Activated CD4-positive, CD25-positive, alpha-beta regulatory T cell treated with anti-CD3 and anti-CD28 coated beads, Interleukin-2, amount 50 U/mL, for 16 hours (primary cell): ENCODE measurements around the gene SLC35D3.
"Not testable (repeated sequence)": the region's sequence is repeated elsewhere in the genome, so short reads cannot be mapped to it uniquely, and the experiment has no call there.

ENCODE experiments used
- DNase-seq: peaks from one replicate; pipeline ENCODE4 v3.0.0-alpha.2; 2020; ENCODE audit warnings: low read depth, low spot score

Gene SLC35D3

GRCh38 chr6:136921936-136922684 lies at the start of gene SLC35D3:
TSS of gene SLC35D3 (plus strand) at chr6:136922301. CDS start at chr6:136922429, 128 bp downstream.
- no peak for DNase-seq

GRCh38 chr6:136873748-136874147 lies 48.4 kb upstream of the SLC35D3 start:
- no peak for DNase-seq

GRCh38 chr6:136876469-136876868 lies 45.6 kb upstream of the SLC35D3 start:
- not testable (repeated sequence) for DNase-seq

GRCh38 chr6:136880748-136881460 lies 41.2 kb upstream of the SLC35D3 start:
- DNase-seq, result no peak

GRCh38 chr6:136886091-136886490 lies 36.0 kb upstream of the SLC35D3 start:
- DNase-seq, result no peak

- DNase-seq, result no peak
Measured at GRCh38 chr6:136887953-136888352, 34.1 kb upstream of the SLC35D3 start.

GRCh38 chr6:136889271-136890193 lies 32.6 kb upstream of the SLC35D3 start:
- no peak for DNase-seq

- DNase-seq, result no peak
Measured at GRCh38 chr6:136890194-136890839, 31.8 kb upstream of the SLC35D3 start.

GRCh38 chr6:136890986-136891385 lies 31.1 kb upstream of the SLC35D3 start:
- no peak for DNase-seq

- no peak for DNase-seq
Measured at GRCh38 chr6:136893187-136893586, 28.9 kb upstream of the SLC35D3 start.

GRCh38 chr6:136895901-136896300 lies 26.2 kb upstream of the SLC35D3 start:
- DNase-seq, result no peak

GRCh38 chr6:136897071-136897470 lies 25.0 kb upstream of the SLC35D3 start:
- DNase-seq, result no peak

- no peak for DNase-seq
Measured at GRCh38 chr6:136901212-136901784, 20.8 kb upstream of the SLC35D3 start.

GRCh38 chr6:136904477-136904876 lies 17.6 kb upstream of the SLC35D3 start:
- DNase-seq, result not testable (repeated sequence)

- no peak for DNase-seq
Measured at GRCh38 chr6:136914947-136915346, 7.2 kb upstream of the SLC35D3 start.

- no peak for DNase-seq
Measured at GRCh38 chr6:136918706-136919105, 3.4 kb upstream of the SLC35D3 start.

GRCh38 chr6:136920216-136920615 lies 1.9 kb upstream of the SLC35D3 start:
- no peak for DNase-seq

- no peak for DNase-seq
Measured at GRCh38 chr6:136920671-136921380, 1.3 kb upstream of the SLC35D3 start.

GRCh38 chr6:136921381-136921935 lies 643 bp upstream of the SLC35D3 start:
- DNase-seq, result no peak

- no peak for DNase-seq
Measured at GRCh38 chr6:136922685-136923006, 545 bp downstream of the SLC35D3 start.
